Activated T-helper 1 cell treated with anti-CD3 and anti-CD28 coated beads, Interleukin-12 subunit alpha, Interleukin-12 subunit beta, Interleukin-2, Interleukin-4 antibody, amounts not matched to agents 30 ng/mL and 10 ng/mL and 1 ng/mL, durations not matched to agents 14 hours and 24 hours and 36 hours (primary cell): Measurements from ENCODE around the gene MSLN. TPM values are rescaled to one million over a fixed set of nuclear protein-coding genes. Genes with fewer than 3 reads are reported as not detected.

ENCODE experiments used
- DNase-seq: peaks from one replicate; pipeline ENCODE4 v3.0.0; 2021; ENCODE audit warnings: low spot score
- H3K27ac Mint-ChIP-seq: one replicate; pipeline ENCODE4 v1.8.0; 2021; ENCODE audit warnings: mild to moderate bottlenecking, mixed read lengths
- H3K27me3 Mint-ChIP-seq: one replicate; pipeline ENCODE4 v1.8.0; 2022; ENCODE audit warnings: mild to moderate bottlenecking, moderate library complexity, mixed read lengths; ENCODE audit not compliant: insufficient read depth
- H3K36me3 Mint-ChIP-seq: one replicate; pipeline ENCODE4 v1.8.0; 2021; ENCODE audit warnings: low read depth, mixed read lengths
- H3K4me1 Mint-ChIP-seq: one replicate; pipeline ENCODE4 v1.8.0; 2021; ENCODE audit warnings: low read depth, mixed read lengths
- H3K4me3 Mint-ChIP-seq: one replicate; pipeline ENCODE4 v1.8.0; 2021; ENCODE audit warnings: mild to moderate bottlenecking, moderate library complexity, mixed read lengths
- H3K9me3 Mint-ChIP-seq: one replicate; pipeline ENCODE4 v1.8.0; 2021; ENCODE audit warnings: mixed read lengths
- intact Hi-C: fragments of 100-400 bp; cut with micrococcal nuclease; formaldehyde crosslinking; loops from one replicate; pipeline ENCODE4 v1.15.1; 2024
- total RNA-seq: library from RNA; stranded (reverse); gene quantifications from 2 replicates; pipeline ENCODE4 v1.2.3, GENCODE V29; 2022

MSLN gene
- total RNA-seq, 1 donor from 2014 or later, result not detected

DNA sequence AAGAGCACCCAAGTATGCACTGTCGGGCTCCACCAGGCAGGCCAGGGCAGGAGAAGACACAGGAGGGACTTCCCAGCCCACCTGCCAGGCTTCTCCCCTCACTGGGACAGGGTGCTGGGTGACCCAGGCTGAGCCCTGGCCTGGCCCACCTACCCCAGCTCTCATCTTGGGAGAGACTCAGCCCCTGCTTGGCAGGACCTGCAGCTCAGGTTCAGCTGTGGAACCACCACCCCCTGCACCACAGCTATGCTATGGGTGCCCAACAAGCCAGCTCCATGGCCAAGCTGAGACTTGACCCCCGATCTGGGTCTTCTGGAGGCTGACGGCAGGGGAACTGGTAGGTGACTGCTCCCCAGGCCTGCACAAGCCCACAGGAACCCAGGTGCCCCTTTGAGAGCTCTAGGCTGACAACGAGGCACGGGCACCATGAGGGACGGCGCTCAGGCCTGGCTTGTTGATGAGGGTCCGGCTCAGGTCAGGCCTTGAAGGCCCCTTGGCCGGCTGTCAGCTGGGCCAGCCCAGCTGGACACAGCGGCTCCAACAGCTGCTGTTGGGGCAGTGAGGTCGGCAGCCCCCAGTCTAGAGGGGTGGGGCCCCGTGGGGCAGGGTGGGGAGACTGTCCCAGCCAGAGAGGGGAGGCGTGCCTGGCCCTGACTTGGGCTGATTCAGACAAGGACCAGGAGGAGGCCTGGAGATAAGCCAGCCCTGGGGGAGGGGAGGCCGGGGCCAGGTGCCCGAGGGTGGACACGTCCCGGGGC, 23.0 kb downstream of the MSLN start:
- intact Hi-C loops, result no loop called here
- H3K9me3 Mint-ChIP-seq, result no peaks in the 10 kb centered on the region
- H3K27me3 Mint-ChIP-seq, result no peaks in the 10 kb centered on the region
- H3K4me1 Mint-ChIP-seq, result no peaks in the 10 kb centered on the region
- no peaks in the 10 kb centered on the region for H3K36me3 Mint-ChIP-seq
- H3K27ac Mint-ChIP-seq, result no peak overlapping the region
- no peak for DNase-seq
- H3K4me3 Mint-ChIP-seq, result no peak overlapping the region

DNA sequence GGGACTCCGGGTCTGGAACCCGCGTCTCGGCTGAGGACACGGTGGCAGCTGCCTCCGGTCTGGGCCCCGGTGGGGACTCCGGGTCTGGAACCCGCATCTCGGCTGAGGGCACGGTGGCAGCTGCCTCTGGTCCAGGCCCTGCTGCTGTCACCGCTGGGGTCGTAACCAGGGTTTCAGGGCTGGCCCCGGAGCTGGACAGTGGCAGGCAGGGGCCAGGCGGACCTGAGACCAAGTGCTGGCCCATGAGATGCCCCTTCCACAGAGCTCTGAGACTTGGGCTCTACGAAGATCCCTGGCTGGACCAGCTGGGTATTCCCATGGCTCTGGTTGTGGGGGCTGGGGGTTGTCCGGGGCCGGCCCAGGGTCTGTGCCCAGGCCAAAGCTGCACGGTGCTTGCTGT, 23.9 kb downstream of the MSLN start:
- Mint-ChIP-seq H3K9me3 (no peaks in the 10 kb centered on the region), H3K4me1 (no peaks in the 10 kb centered on the region), H3K4me3 (no peak overlapping the region), H3K36me3 (no peaks in the 10 kb centered on the region), H3K27ac (no peak overlapping the region), H3K27me3 (no peaks in the 10 kb centered on the region)
- intact Hi-C loops, result no loop called here
- DNase-seq, result no peak

DNA sequence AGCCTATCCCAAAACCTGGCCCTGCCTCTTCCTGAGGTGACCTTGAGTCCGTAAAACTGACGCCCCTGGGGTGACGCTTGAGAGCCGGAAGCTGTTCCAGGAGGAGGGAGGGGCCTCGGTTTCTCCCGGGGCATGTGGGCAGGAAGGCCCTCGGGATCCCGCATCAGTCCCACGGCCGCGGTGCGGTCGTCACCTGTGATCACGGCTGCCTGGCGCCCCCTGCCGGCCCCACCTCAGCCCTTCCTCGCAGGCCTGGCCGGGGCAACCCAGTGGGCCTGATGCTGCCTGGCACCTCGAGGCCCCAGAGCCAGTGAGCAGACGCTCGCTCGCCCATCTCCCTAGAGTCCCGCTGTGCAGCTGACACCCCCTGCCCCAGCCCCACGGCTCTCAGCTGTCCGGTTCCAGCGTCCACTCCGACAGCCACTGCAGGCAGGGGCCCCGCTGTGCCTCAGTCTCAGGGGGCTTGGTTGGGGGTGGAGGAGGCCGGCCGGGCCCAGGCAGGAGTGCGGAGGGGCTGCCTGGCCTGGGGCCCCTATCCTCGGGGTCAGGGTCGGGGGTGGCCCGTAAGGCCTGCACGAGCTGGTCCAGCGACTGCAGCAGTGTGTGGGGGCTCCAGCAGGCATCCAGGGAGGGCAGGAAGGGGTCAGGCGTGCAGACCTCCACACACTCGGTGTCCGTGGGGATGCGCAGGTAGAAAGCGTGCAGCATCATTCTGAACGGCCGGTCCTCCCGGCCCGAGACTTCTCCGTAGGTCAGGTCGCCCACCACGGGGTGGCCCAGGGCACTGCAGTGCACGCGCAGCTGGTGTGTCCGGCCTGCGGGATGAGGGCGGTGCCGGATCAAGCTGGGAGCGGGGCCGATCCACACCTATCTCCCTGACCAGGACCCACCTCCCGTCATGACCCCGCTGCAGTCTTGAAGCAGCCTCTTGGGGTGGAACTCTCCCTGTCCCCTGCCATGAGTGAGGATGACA, 25.3 kb downstream of the MSLN start:
- no peaks in the 10 kb centered on the region for H3K4me1 Mint-ChIP-seq
- peak; percentile 60 for DNase-seq
- peaks cover 2% of the 10 kb centered on the region for H3K36me3 Mint-ChIP-seq
- no peaks in the 10 kb centered on the region for H3K27me3 Mint-ChIP-seq
- no peaks in the 10 kb centered on the region for H3K9me3 Mint-ChIP-seq
- intact Hi-C loops, result loop anchor here (1.0 to 5.0 kb wide), 4 partner anchors 44 to 636 kb away; partner anchors contain the start of genes CIAO3, METTL26 and UQCC4
- peak overlapping the region; percentile 92 for H3K4me3 Mint-ChIP-seq
- no peak overlapping the region for H3K27ac Mint-ChIP-seq

DNA sequence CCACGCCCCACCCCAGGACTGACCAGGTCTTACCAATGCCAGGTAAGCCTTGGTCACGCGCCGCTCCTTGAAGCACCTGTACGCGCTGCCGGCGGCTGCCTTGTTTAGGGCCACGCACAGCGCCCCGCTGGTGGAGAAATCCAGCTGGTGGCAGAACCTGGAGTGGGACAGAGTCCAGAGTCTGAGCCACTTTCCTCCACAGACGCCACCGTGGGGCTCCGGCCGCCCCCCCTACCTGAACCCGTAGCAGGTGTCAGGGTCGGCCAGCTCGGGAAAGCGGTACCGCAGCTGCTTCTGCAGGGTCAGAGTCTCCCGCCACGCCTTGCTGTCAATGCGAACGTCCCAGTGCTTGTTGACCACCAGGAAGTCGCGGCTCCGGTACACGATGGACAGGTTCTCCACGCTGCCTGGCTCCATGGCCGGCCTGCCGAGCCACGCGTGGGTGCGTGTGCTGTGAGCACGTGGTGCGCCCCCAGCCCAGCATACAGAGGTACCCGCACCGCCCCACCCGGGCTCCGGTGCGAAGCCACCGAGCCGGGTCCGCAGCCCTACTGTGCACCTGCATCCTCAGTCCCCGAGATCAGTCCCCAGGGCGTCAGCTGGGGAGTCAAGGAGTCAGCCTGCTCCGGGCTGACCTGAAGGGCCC, 26.9 kb downstream of the MSLN start:
- Mint-ChIP-seq H3K27me3 (no peaks in the 10 kb centered on the region), H3K4me3 (peak overlapping the region; percentile 92), H3K27ac (peak overlapping the region; percentile 79), H3K4me1 (no peaks in the 10 kb centered on the region), H3K9me3 (no peaks in the 10 kb centered on the region), H3K36me3 (peaks cover 7% of the 10 kb centered on the region)
- intact Hi-C loops, result loop anchor here (5.0 kb wide), 3 partner anchors 45 to 635 kb away; partner anchors contain the start of genes CIAO3, METTL26 and UQCC4
- DNase-seq, result no peak

DNA sequence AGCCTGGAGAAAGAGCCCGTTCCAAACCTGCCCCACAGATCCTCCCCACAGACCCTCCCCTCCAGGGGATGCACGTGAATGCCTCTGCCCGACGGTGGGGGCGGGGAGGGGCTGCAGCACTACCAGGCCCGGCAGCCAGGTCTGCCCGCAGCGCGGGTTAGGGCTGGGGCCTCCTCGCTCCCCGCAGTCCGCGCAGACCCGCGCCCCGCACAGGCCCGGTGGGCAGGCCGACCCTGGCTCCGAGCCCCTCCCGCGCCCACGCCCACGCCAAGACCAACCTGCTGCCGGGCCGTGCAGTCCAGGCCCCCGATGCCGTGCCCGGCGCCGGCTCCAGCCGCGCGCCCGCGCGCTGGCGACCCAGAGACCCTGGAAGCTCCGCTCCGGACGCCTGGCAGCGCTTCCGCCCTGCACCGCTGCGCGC, 27.5 kb downstream of the MSLN start, which contains the start of gene RPUSD1:
Gene RPUSD1, minus strand, starts transcription at position 404 of the 421 bp plus-strand sequence. CDS start 644 bp downstream, outside the sequence.
- intact Hi-C loops, result loop anchor here (1.0 to 5.0 kb wide), 5 partner anchors 19 to 634 kb away; partner anchors contain the start of genes CIAO3, METTL26 and UQCC4

DNA sequence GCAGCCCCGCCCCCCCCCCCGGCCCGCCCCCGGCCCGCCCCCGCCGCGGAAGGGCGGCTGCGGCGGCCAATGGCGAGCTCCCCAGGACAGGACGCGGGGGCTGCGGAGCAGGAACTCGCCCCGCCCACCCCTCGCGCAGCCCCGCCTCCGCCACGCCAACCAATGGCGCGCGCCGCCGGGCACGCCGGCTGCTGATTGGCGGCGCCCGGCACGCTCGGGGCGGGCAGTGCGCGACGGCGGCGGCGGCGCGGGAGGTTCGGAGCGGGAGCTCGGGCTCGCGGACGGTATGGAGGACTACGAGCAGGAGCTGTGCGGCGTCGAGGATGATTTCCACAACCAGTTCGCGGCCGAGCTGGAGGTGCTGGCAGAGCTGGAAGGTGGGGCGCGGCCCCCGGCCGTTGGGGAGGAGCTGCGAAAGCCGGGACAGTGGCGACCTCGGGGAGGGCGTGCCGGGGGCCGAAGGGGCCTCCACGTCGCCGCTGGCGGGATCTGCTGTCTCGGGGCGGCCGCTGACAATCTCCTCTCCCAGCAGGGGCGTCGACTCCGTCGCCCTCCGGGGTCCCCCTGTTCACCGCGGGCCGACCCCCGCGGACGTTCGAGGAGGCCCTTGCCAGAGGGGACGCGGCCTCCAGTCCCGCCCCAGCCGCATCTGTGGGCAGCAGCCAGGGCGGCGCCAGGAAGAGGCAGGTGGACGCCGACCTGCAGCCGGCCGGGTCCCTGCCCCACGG, 28.0 kb downstream of the MSLN start, which contains the start of gene CHTF18:
Gene CHTF18, plus strand, starts transcription at position 222 of the 728 bp plus-strand sequence. Its CDS starts 65 bp downstream, at position 287.
- H3K27ac Mint-ChIP-seq, result peak within 1 kb of the TSS; percentile 79
- H3K4me3 Mint-ChIP-seq, result peak within 1 kb of the TSS; percentile 92
- DNase-seq, result peak; percentile 92
- H3K4me1 Mint-ChIP-seq, result no peaks in the 10 kb centered on the region
- no peaks in the 10 kb centered on the region for H3K27me3 Mint-ChIP-seq
- peaks cover 7% of the 10 kb centered on the region for H3K36me3 Mint-ChIP-seq
- intact Hi-C loops, result loop anchor here (1.0 to 5.0 kb wide), 5 partner anchors 19 to 634 kb away; partner anchors contain the start of genes CIAO3, METTL26 and UQCC4
- no peaks in the 10 kb centered on the region for H3K9me3 Mint-ChIP-seq

More for the DNA sequence above, 27.5 kb downstream of the MSLN start, which contains the start of gene RPUSD1:
- Mint-ChIP-seq H3K4me3 (peak within 1 kb of the TSS; percentile 92), H3K9me3 (no peaks in the 10 kb centered on the region), H3K27me3 (no peaks in the 10 kb centered on the region), H3K4me1 (no peaks in the 10 kb centered on the region), H3K27ac (peak within 1 kb of the TSS; percentile 79), H3K36me3 (peaks cover 7% of the 10 kb centered on the region)
- DNase-seq, result peak; percentile 15

DNA sequence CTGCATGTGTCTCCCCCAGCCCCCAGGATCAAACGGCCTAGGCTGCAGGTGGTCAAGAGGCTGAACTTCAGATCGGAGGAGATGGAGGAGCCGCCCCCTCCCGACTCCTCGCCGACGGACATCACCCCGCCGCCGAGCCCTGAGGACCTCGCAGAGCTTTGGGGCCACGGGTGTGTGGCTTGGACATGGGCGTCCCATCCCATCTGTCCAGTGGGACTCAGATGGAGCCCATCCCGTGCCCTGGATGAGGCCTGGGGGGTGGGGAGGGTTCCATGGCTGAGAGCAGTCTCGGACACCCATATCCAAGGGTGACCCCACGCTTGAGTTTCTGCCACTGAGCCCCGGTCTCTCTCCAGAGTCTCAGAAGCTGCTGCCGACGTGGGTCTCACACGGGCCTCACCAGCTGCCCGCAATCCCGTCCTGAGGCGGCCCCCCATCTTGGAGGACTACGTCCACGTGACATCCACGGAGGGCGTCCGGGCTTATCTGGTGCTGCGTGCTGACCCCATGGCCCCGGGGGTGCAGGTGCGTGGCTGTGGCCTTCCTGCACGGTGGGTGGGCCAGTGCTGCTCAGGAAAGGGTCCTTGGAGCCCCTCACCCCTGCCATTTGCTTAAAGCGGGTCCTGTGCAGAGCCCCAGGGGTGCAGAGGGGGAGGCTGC, 28.8 kb downstream of the MSLN start:
- H3K4me1 Mint-ChIP-seq, result no peaks in the 10 kb centered on the region
- H3K27me3 Mint-ChIP-seq, result no peaks in the 10 kb centered on the region
- H3K4me3 Mint-ChIP-seq, result peak overlapping the region; percentile 73
- H3K27ac Mint-ChIP-seq, result no peak overlapping the region
- intact Hi-C loops, result loop anchor here (5.0 kb wide), 3 partner anchors 47 to 633 kb away; partner anchors contain the start of genes CIAO3, METTL26 and UQCC4
- no peak for DNase-seq
- peaks cover 7% of the 10 kb centered on the region for H3K36me3 Mint-ChIP-seq
- H3K9me3 Mint-ChIP-seq, result no peaks in the 10 kb centered on the region

DNA sequence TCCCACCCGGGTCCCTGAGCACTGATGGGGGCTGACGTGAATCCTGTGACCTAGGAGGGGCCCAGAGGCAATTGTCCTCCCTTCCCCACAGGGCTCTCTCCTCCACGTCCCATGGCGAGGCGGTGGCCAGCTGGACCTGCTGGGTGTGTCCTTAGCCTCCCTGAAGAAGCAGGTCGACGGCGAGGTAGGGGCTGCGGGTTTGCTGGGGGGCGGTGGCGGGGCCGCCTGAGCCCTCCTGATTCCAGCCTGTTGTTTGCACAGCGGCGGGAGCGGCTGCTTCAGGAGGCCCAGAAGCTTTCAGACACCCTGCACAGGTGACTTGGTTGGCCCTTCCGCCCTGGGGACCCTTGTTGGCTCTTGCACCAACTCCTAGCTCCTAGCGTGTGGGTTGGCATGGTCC, 29.6 kb downstream of the MSLN start:
- Mint-ChIP-seq H3K36me3 (peaks cover 7% of the 10 kb centered on the region), H3K9me3 (no peaks in the 10 kb centered on the region), H3K4me3 (peak overlapping the region; percentile 73), H3K27me3 (no peaks in the 10 kb centered on the region), H3K27ac (no peak overlapping the region), H3K4me1 (no peaks in the 10 kb centered on the region)
- no peak for DNase-seq
- intact Hi-C loops, result no loop called here

DNA sequence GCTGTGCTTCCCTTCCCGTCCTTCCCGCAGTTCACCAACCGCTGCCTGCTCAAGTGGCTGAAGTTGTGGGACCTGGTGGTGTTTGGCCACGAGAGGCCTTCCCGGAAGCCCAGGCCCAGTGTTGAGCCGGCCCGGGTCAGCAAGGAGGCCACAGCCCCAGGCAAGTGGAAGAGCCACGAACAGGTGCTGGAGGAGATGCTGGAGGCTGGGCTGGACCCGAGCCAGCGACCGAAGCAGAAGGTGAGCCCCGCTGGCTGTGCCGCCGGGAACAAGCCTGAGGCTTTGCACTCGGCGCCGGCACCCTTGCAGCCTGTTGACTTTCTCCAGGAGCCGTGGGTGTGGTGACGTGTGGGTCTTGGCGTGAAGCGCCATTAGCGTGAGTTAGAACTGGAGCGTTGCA, 30.6 kb downstream of the MSLN start:
- intact Hi-C loops, result no loop called here
- Mint-ChIP-seq H3K4me1 (no peaks in the 10 kb centered on the region), H3K9me3 (no peaks in the 10 kb centered on the region), H3K27ac (no peak overlapping the region), H3K36me3 (peaks cover 7% of the 10 kb centered on the region), H3K27me3 (no peaks in the 10 kb centered on the region), H3K4me3 (no peak overlapping the region)
- no peak for DNase-seq

DNA sequence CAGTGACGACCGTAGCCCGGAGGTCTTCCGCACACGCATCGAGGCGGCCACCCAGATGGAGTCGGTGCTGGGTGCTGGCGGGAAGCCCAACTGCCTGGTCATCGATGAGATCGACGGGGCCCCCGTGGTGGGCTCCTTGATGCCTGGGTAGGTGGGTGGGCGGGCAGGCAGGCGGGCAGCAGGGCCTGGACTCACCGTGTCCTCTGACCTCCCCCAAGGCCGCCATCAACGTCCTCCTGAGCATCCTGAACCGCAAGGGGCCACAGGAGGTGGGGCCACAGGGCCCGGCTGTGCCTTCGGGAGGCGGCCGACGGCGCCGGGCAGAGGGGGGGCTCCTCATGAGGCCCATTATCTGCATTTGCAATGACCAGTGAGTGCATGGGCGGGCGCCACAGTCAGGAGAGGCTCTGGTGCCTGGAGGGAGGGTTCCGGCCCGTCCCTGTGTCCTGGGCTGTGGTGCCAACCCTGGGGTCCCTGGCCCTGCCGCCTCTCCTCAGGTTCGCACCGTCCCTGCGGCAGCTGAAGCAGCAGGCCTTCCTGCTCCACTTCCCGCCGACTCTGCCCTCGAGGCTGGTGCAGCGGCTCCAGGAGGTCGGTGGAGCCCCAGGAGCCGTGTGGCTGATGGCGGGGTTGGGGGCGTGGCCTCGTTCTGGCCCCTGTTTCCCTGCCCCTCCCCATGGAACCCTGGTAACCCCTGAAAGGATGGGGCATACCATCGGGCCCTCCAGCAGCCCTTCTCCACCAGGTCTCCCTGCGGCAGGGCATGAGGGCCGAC, 31.9 kb downstream of the MSLN start:
- no peak overlapping the region for H3K27ac Mint-ChIP-seq
- H3K4me1 Mint-ChIP-seq, result no peaks in the 10 kb centered on the region
- no peak overlapping the region for H3K4me3 Mint-ChIP-seq
- H3K27me3 Mint-ChIP-seq, result no peaks in the 10 kb centered on the region
- no peak for DNase-seq
- no peaks in the 10 kb centered on the region for H3K9me3 Mint-ChIP-seq
- H3K36me3 Mint-ChIP-seq, result peaks cover 8% of the 10 kb centered on the region
- intact Hi-C loops, result no loop called here

DNA sequence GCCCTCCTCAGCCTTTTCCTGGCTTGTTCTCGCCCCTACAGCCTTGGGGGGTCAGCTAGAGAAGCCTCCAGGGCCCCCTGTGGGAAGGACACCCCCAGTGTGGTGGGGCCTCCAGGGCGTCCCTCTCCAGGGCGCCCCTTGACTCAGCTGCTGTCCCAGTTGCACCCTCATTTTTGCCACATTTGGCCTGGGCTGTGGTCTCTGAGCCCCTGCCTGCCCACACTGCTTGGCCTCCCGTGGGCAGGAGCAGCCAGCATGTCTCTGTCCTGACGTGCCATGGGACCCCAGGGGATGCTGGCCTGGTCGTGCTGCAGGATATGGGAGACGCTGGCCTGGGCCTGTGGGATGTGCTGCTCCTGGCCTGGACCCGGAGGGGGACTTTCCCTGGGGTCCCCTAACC, 32.9 kb downstream of the MSLN start:
- intact Hi-C loops, result no loop called here
- H3K9me3 Mint-ChIP-seq, result no peaks in the 10 kb centered on the region
- H3K4me3 Mint-ChIP-seq, result no peak overlapping the region
- H3K36me3 Mint-ChIP-seq, result peaks cover 8% of the 10 kb centered on the region
- no peaks in the 10 kb centered on the region for H3K4me1 Mint-ChIP-seq
- no peak overlapping the region for H3K27ac Mint-ChIP-seq
- no peak for DNase-seq
- peaks cover 2% of the 10 kb centered on the region for H3K27me3 Mint-ChIP-seq
